Vagina (tissue), 2 donors: ENCODE measurements around the gene GTF2IRD2. TPM values are rescaled to one million over a fixed set of nuclear protein-coding genes. Genes with fewer than 3 reads are reported as not detected.
"Not testable (repeated sequence)": the region's sequence is repeated elsewhere in the genome, so short reads cannot be mapped to it uniquely, and the experiment has no call there.

Experiments
- DNase-seq, 2 donors: peaks; one replicate each; pipeline ENCODE4 v3.0.0-alpha.2; 2017; ENCODE audit errors: extremely low spot score in 2 of 2
- H3K27ac ChIP-seq: fragments of 200-600 bp; sonication (generic); one replicate; pipeline ENCODE4 v1.5.1; 2019
- H3K27me3 ChIP-seq: fragments of 200-600 bp; sonication (generic); one replicate; pipeline ENCODE4 v1.5.1; 2019
- H3K36me3 ChIP-seq, 2 donors: fragments of 200-600 bp; sonication (generic); one replicate each; pipeline ENCODE4 v1.5.1; 2017 to 2019
- H3K4me1 ChIP-seq: fragments of 200-600 bp; sonication (generic); one replicate; pipeline ENCODE4 v1.5.1; 2019
- H3K4me3 ChIP-seq, 2 donors: fragments of 200-600 bp; sonication (generic); 1 replicate in 1 of 2; 2 replicates in 1 of 2; pipeline ENCODE4 v1.5.1; 2016 to 2019
- H3K9me3 ChIP-seq: fragments of 200-600 bp; sonication (generic); one replicate; pipeline ENCODE4 v1.5.1; 2019
- intact Hi-C: fragments of 100-400 bp; cut with DNase I; formaldehyde crosslinking; loops from one replicate; pipeline ENCODE4 v1.15.1; 2023
- small RNA-seq: library from RNA; depleted of rRNA; stranded (forward); fragments of <200 nt; gene quantifications from one replicate; pipeline ENCODE3, GENCODE V24; 2016
- total RNA-seq: library from RNA; depleted of rRNA; stranded (reverse); fragments of >200 nt; gene quantifications from one replicate; pipeline ENCODE4 v1.2.3, GENCODE V29; 2016

GTF2IRD2 gene
- total RNA-seq, 1 donor from 2014 or later = 14.0 TPM

GRCh38 chr7:74772093-74772492, 79.3 kb downstream of the GTF2IRD2 start:
- DNase-seq, H3K36me3 ChIP-seq, H3K27ac ChIP-seq, H3K4me3 ChIP-seq, intact Hi-C loops, H3K27me3 ChIP-seq, H3K4me1 ChIP-seq, H3K9me3 ChIP-seq: not testable (repeated sequence)

DNA sequence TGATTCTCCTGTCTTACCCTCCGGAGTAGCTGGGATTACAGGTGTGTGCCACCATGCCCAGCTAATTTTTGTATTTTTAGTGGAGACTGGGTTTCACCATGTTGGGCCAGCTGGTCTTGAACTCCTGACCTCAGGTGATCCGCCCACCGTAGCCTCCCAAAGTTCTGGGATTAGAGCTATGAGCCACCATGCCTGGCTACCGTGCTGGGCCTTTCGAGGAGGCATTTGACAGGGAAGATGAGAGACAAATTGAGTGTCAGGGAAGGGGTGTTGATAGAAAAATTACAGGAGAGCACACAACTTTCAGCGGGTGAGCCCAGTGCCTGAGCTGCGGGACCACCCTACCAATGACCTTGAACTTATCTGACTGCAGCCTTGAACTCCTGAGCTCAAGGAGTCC, 81.3 kb downstream of the GTF2IRD2 start:
- intact Hi-C loops, DNase-seq, H3K9me3 ChIP-seq, H3K4me1 ChIP-seq, H3K27ac ChIP-seq, H3K36me3 ChIP-seq, H3K4me3 ChIP-seq, H3K27me3 ChIP-seq: not testable (repeated sequence)

GRCh38 chr7:74766991-74767390, 84.4 kb downstream of the GTF2IRD2 start:
- H3K36me3 ChIP-seq, H3K9me3 ChIP-seq, H3K4me3 ChIP-seq, intact Hi-C loops, H3K27me3 ChIP-seq, DNase-seq, H3K4me1 ChIP-seq, H3K27ac ChIP-seq: not testable (repeated sequence)

- H3K9me3 ChIP-seq, H3K36me3 ChIP-seq, H3K4me3 ChIP-seq, DNase-seq, intact Hi-C loops, H3K4me1 ChIP-seq, H3K27me3 ChIP-seq, H3K27ac ChIP-seq: not testable (repeated sequence)
These were observed 84.9 kb downstream of the GTF2IRD2 start for GRCh38 chr7:74766509-74766908.

GRCh38 chr7:74765205-74765918, 86.0 kb downstream of the GTF2IRD2 start:
- DNase-seq, intact Hi-C loops, H3K4me1 ChIP-seq, H3K9me3 ChIP-seq, H3K36me3 ChIP-seq, H3K27ac ChIP-seq, H3K27me3 ChIP-seq, H3K4me3 ChIP-seq: not testable (repeated sequence)

DNA sequence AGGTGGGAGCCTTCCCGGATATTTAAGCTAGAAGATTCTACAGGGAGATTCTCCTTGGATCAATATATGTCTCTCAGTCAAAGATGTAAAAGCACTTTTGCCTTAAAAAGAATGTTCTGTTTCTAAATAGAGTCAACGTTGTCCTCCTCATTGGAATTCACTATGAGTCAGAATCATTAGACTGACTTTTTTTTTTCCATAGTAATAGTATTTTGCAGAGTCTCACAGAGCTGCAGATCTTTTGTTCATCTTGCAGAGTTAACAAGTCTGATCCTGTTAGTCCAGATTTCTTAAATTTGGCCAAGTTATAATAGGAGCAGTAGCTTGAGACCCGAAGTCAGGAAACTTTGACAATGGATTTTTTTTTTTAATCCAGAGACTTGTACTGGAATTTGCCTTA, 92.4 kb downstream of the GTF2IRD2 start:
- H3K36me3 ChIP-seq, H3K4me3 ChIP-seq, H3K9me3 ChIP-seq, DNase-seq, H3K27ac ChIP-seq, intact Hi-C loops, H3K4me1 ChIP-seq, H3K27me3 ChIP-seq: not testable (repeated sequence)

DNA sequence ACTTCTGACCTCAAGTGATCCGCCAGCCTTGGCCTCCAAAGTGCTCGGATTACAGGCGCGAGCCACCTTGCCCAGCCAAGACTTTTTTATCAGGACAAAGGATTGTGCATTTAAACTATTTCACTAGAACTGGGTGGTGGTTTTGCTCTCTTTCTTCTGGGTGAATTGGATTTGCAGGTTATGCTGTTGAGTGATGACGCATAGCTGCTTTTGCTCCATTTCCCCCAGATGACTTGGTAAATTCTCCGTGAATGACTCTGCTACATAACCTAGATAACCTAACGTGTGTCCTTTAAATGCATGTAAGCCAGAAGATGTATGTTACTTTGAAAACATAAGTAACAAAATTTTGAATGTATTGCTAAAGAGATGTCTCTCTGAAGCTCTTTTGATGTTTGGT, 93.1 kb downstream of the GTF2IRD2 start:
- intact Hi-C loops = not testable (repeated sequence)

GRCh38 chr7:74756673-74757072, 94.7 kb downstream of the GTF2IRD2 start:
- intact Hi-C loops, H3K27me3 ChIP-seq: not testable (repeated sequence)

More for the DNA sequence above, 93.1 kb downstream of the GTF2IRD2 start:
- H3K27me3 ChIP-seq, H3K4me3 ChIP-seq, H3K36me3 ChIP-seq, DNase-seq, H3K4me1 ChIP-seq, H3K9me3 ChIP-seq, H3K27ac ChIP-seq: not testable (repeated sequence)

GRCh38 chr7:74753921-74754482, 97.4 kb downstream of the GTF2IRD2 start:
- H3K27ac ChIP-seq, H3K9me3 ChIP-seq, intact Hi-C loops, H3K27me3 ChIP-seq, H3K4me1 ChIP-seq, DNase-seq, H3K36me3 ChIP-seq, H3K4me3 ChIP-seq: not testable (repeated sequence)

More at GRCh38 chr7:74756673-74757072, 94.7 kb downstream of the GTF2IRD2 start:
- not testable (repeated sequence) for H3K9me3 ChIP-seq, H3K27ac ChIP-seq, H3K4me1 ChIP-seq, H3K4me3 ChIP-seq, DNase-seq, H3K36me3 ChIP-seq

Small RNA genes within 50 kb of the gene (small RNA-seq; reads per million reads assigned to genes)
- gene RF00019 = not detected

Other genes starting within 250 kb of the GTF2IRD2 start
- gene GTF2I, start 193.9 kb downstream of the GTF2IRD2 start, total RNA-seq = 124 TPM
- gene NCF1, start 77.6 kb downstream of the GTF2IRD2 start, total RNA-seq = not detected
- 40.0 TPM for gene CASTOR2, start 113.1 kb upstream of the GTF2IRD2 start, total RNA-seq
- gene RCC1L, start 222.2 kb upstream of the GTF2IRD2 start, total RNA-seq = 25.5 TPM
- gene GTF2IRD2B, start 241.0 kb upstream of the GTF2IRD2 start, total RNA-seq = 38.3 TPM